HEK293 (cell line): ENCODE measurements around the gene PTPN18.
A peak's percentile ranks its signal among the peaks of the same experiment; 100 is the strongest.

Source experiments
- EGR2 ChIP-seq: fragments of 450-650 bp; formaldehyde crosslinking; IDR thresholded peaks from 2 replicates; pipeline ENCODE4 v1.5.1; 2016; ENCODE audit warnings: low read depth, missing biosample characterization, missing genetic modification characterization
- GLIS2 ChIP-seq: fragments of 450-650 bp; formaldehyde crosslinking; IDR thresholded peaks from 2 replicates; pipeline ENCODE4 v1.5.1; 2016; ENCODE audit warnings: missing biosample characterization, missing genetic modification characterization
- HOXD13 ChIP-seq: sonication (generic); formaldehyde crosslinking; IDR thresholded peaks from 2 replicates; pipeline ENCODE4 v1.8.0; 2022; ENCODE audit warnings: missing genetic modification reagents, borderline replicate concordance
- KLF1 ChIP-seq: fragments of 450-650 bp; formaldehyde crosslinking; IDR thresholded peaks from 2 replicates; pipeline ENCODE4 v1.5.1; 2016; ENCODE audit warnings: missing biosample characterization, missing genetic modification characterization
- KLF10 ChIP-seq: fragments of 450-650 bp; IDR thresholded peaks from 2 replicates; pipeline ENCODE4 v1.5.1; 2018; ENCODE audit warnings: missing biosample characterization, mild to moderate bottlenecking, missing genetic modification characterization
- MYNN ChIP-seq: fragments of 450-650 bp; formaldehyde crosslinking; IDR thresholded peaks from 2 replicates; pipeline ENCODE4 v1.5.1; 2016; ENCODE audit warnings: missing biosample characterization, missing genetic modification characterization, borderline replicate concordance
- MZF1 ChIP-seq: fragments of 450-650 bp; formaldehyde crosslinking; IDR thresholded peaks from 2 replicates; pipeline ENCODE4 v1.5.1; 2017; ENCODE audit warnings: missing biosample characterization, missing genetic modification characterization, borderline replicate concordance
- SALL2 ChIP-seq: fragments of 450-650 bp; formaldehyde crosslinking; IDR thresholded peaks from 2 replicates; pipeline ENCODE4 v1.5.0; 2017; ENCODE audit warnings: missing biosample characterization, mild to moderate bottlenecking, missing genetic modification characterization, borderline replicate concordance
- SCRT1 ChIP-seq: fragments of 450-650 bp; formaldehyde crosslinking; IDR thresholded peaks from 2 replicates; pipeline ENCODE4 v1.5.1; 2016; ENCODE audit warnings: missing biosample characterization, missing genetic modification characterization, borderline replicate concordance
- ZNF184 ChIP-seq: fragments of 450-650 bp; IDR thresholded peaks from 2 replicates; pipeline ENCODE4 v1.5.1; 2018; ENCODE audit warnings: missing biosample characterization, mild to moderate bottlenecking, missing genetic modification characterization
- ZNF221 ChIP-seq: fragments of 450-650 bp; formaldehyde crosslinking; IDR thresholded peaks from 2 replicates; pipeline ENCODE4 v1.5.1; 2017; ENCODE audit warnings: missing biosample characterization, missing genetic modification characterization, borderline replicate concordance
- ZNF302 ChIP-seq: fragments of 450-650 bp; formaldehyde crosslinking; IDR thresholded peaks from 2 replicates; pipeline ENCODE4 v1.5.1; 2016; ENCODE audit warnings: missing biosample characterization, missing genetic modification characterization, low read depth
- ZNF341 ChIP-seq: fragments of 450-650 bp; formaldehyde crosslinking; IDR thresholded peaks from 2 replicates; pipeline ENCODE4; 2016; ENCODE audit warnings: low read depth, missing biosample characterization, missing genetic modification characterization
- ZNF560 ChIP-seq: fragments of 450-650 bp; formaldehyde crosslinking; IDR thresholded peaks from 2 replicates; pipeline ENCODE4 v1.5.1; 2017; ENCODE audit warnings: missing biosample characterization, missing genetic modification characterization, borderline replicate concordance
- ZNF585B ChIP-seq: fragments of 450-650 bp; formaldehyde crosslinking; IDR thresholded peaks from 2 replicates; pipeline ENCODE4 v1.5.1; 2016; ENCODE audit warnings: missing biosample characterization, missing genetic modification characterization
- ZNF623 ChIP-seq: fragments of 450-650 bp; formaldehyde crosslinking; IDR thresholded peaks from 2 replicates; pipeline ENCODE4 v1.5.1; 2016; ENCODE audit warnings: missing biosample characterization, missing genetic modification characterization
- ZNF629 ChIP-seq: fragments of 450-650 bp; formaldehyde crosslinking; IDR thresholded peaks from 2 replicates; pipeline ENCODE4 v1.5.1; 2017; ENCODE audit warnings: missing biosample characterization, missing genetic modification characterization
- ZNF664 ChIP-seq: fragments of 450-650 bp; formaldehyde crosslinking; IDR thresholded peaks from 2 replicates; pipeline ENCODE4 v1.5.1; 2016; ENCODE audit warnings: missing biosample characterization, missing genetic modification characterization
- ZNF670 ChIP-seq: fragments of 450-650 bp; formaldehyde crosslinking; IDR thresholded peaks from 2 replicates; pipeline ENCODE4 v1.5.1; 2016; ENCODE audit warnings: missing biosample characterization, missing genetic modification characterization, low read depth
- ZNF776 ChIP-seq: fragments of 450-650 bp; formaldehyde crosslinking; IDR thresholded peaks from 2 replicates; pipeline ENCODE4 v1.5.0; 2017; ENCODE audit warnings: missing biosample characterization, missing genetic modification characterization, borderline replicate concordance
- ZNF785 ChIP-seq: fragments of 450-650 bp; formaldehyde crosslinking; IDR thresholded peaks from 2 replicates; pipeline ENCODE4 v1.5.1; 2016; ENCODE audit warnings: missing biosample characterization, missing genetic modification characterization
- ZNF830 ChIP-seq: fragments of 450-650 bp; IDR thresholded peaks from 2 replicates; pipeline ENCODE4 v1.5.0; 2018; ENCODE audit warnings: missing biosample characterization, missing genetic modification characterization, low read depth, mild to moderate bottlenecking, moderate library complexity
- TF ChIP-seq, protein P1 (sequence below): fragments of 450-650 bp; formaldehyde crosslinking; IDR thresholded peaks from 2 replicates; pipeline ENCODE4 v1.5.1; 2016; ENCODE audit warnings: missing biosample characterization, missing genetic modification characterization
- TF ChIP-seq, protein P2 (sequence below): fragments of 450-650 bp; formaldehyde crosslinking; optimal IDR thresholded peaks from 2 replicates; pipeline ENCODE3; 2016; ENCODE audit warnings: missing biosample characterization, mild to moderate bottlenecking, missing genetic modification characterization
- TF ChIP-seq, protein P3 (sequence below): fragments of 450-650 bp; formaldehyde crosslinking; IDR thresholded peaks from 2 replicates; pipeline ENCODE4 v1.5.1; 2016; ENCODE audit warnings: missing biosample characterization, missing genetic modification characterization, low read depth
- TF ChIP-seq, protein P4 (sequence below): fragments of 450-650 bp; formaldehyde crosslinking; IDR thresholded peaks from 2 replicates; pipeline ENCODE4 v1.5.1; 2016; ENCODE audit warnings: missing biosample characterization, missing genetic modification characterization
- TF ChIP-seq, protein P5 (sequence below): fragments of 450-650 bp; formaldehyde crosslinking; IDR thresholded peaks from 2 replicates; pipeline ENCODE4 v1.5.1; 2017; ENCODE audit warnings: missing biosample characterization, mild to moderate bottlenecking, missing genetic modification characterization, moderate library complexity
- TF ChIP-seq, protein P6 (sequence below): sonication (generic); formaldehyde crosslinking; IDR thresholded peaks from 2 replicates; pipeline ENCODE4 v1.8.1; 2022; ENCODE audit warnings: mild to moderate bottlenecking, moderate library complexity, missing genetic modification reagents

The PTPN18 gene

DNA sequence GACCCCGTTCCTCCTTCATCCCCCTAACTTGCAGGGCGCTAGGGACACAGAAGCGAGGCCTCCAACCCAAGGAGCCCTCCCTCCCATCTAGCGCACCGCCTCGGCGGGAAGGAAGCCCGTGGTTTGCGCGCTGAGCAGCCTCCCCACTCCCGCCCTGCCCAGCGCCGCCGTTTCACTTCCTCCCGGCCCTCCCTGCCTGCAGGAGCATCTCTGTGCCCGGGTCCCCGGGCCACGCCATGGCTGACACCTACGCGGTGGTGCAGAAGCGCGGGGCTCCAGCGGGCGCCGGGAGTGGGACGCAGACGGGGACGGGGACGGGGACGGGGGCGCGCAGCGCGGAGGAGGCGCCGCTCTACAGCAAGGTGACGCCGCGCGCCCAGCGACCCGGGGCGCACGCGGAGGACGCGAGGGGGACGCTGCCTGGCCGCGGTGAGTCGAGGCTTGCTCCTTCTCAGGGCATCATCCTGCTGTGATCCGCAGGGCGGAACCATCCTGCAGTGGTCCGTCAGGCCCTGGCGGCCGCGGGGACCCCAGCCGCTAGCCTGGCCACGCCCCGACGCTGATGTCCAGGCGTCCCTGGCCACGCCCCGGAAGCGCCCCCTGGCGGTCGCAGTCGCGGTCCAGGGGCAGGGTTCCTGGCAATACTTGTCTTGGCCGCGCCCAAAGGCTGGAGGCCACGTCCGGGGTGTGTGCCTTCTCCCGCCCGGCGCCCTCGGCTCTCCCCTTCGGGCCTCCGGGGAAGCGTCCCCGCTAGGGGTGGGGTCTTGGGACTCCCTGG, 16.4 kb downstream of the PTPN18 start (continued):
- TF ChIP-seq, protein P1, sequence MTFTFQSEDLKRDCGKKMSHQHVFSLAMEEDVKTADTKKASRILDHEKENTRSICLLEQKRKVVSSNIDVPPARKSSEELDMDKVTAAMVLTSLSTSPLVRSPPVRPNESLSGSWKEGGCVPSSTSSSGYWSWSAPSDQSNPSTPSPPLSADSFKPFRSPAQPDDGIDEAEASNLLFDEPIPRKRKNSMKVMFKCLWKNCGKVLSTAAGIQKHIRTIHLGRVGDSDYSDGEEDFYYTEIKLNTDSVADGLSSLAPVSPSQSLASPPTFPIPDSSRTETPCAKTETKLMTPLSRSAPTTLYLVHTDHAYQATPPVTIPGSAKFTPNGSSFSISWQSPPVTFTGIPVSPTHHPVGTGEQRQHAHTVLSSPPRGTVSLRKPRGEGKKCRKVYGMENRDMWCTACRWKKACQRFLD (tag by site-specific recombination): no peak
- TF ChIP-seq, protein P2, sequence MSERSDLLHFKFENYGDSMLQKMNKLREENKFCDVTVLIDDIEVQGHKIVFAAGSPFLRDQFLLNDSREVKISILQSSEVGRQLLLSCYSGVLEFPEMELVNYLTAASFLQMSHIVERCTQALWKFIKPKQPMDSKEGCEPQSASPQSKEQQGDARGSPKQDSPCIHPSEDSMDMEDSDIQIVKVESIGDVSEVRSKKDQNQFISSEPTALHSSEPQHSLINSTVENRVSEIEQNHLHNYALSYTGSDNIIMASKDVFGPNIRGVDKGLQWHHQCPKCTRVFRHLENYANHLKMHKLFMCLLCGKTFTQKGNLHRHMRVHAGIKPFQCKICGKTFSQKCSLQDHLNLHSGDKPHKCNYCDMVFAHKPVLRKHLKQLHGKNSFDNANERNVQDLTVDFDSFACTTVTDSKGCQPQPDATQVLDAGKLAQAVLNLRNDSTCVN (tag by site-specific recombination): peak; percentile 90
- TF ChIP-seq ZNF184 (no peak), KLF1 (tag by site-specific recombination) (peak; percentile 87), HOXD13 (CRISPR knock-in tag) (no peak), EGR2 (tag by site-specific recombination) (peak; percentile 53; the same call in 1 of the 2 replicates), ZNF585B (no peak), SALL2 (tag by site-specific recombination) (no peak), ZNF629 (peak; percentile 36; the same call in 1 of the 2 replicates), GLIS2 (tag by site-specific recombination) (peak; percentile 94), ZNF221 (tag by site-specific recombination) (no peak), ZNF664 (no peak), ZNF670 (tag by site-specific recombination) (no peak), ZNF830 (tag by site-specific recombination) (no peak), SCRT1 (no peak), KLF10 (tag by site-specific recombination) (peak; percentile 49; the same call in 1 of the 2 replicates), ZNF785 (no peak), MYNN (tag by site-specific recombination) (no peak), ZNF623 (no peak), ZNF341 (tag by site-specific recombination) (peak; percentile 53), MZF1 (tag by site-specific recombination) (no peak), ZNF560 (tag by site-specific recombination) (no peak), ZNF302 (tag by site-specific recombination) (no peak), ZNF776 (tag by site-specific recombination) (no peak)
- TF ChIP-seq, protein P3, sequence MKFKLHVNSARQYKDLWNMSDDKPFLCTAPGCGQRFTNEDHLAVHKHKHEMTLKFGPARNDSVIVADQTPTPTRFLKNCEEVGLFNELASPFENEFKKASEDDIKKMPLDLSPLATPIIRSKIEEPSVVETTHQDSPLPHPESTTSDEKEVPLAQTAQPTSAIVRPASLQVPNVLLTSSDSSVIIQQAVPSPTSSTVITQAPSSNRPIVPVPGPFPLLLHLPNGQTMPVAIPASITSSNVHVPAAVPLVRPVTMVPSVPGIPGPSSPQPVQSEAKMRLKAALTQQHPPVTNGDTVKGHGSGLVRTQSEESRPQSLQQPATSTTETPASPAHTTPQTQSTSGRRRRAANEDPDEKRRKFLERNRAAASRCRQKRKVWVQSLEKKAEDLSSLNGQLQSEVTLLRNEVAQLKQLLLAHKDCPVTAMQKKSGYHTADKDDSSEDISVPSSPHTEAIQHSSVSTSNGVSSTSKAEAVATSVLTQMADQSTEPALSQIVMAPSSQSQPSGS: no peak
- TF ChIP-seq, protein P4, sequence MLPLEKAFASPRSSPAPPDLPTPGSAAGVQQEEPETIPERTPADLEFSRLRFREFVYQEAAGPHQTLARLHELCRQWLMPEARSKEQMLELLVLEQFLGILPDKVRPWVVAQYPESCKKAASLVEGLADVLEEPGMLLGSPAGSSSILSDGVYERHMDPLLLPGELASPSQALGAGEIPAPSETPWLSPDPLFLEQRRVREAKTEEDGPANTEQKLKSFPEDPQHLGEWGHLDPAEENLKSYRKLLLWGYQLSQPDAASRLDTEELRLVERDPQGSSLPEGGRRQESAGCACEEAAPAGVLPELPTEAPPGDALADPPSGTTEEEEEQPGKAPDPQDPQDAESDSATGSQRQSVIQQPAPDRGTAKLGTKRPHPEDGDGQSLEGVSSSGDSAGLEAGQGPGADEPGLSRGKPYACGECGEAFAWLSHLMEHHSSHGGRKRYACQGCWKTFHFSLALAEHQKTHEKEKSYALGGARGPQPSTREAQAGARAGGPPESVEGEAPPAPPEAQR: no peak
- TF ChIP-seq, protein P5, sequence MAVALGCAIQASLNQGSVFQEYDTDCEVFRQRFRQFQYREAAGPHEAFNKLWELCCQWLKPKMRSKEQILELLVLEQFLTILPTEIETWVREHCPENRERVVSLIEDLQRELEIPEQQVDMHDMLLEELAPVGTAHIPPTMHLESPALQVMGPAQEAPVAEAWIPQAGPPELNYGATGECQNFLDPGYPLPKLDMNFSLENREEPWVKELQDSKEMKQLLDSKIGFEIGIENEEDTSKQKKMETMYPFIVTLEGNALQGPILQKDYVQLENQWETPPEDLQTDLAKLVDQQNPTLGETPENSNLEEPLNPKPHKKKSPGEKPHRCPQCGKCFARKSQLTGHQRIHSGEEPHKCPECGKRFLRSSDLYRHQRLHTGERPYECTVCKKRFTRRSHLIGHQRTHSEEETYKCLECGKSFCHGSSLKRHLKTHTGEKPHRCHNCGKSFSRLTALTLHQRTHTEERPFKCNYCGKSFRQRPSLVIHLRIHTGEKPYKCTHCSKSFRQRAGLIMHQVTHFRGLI (tag by site-specific recombination): no peak
- TF ChIP-seq, protein P6, sequence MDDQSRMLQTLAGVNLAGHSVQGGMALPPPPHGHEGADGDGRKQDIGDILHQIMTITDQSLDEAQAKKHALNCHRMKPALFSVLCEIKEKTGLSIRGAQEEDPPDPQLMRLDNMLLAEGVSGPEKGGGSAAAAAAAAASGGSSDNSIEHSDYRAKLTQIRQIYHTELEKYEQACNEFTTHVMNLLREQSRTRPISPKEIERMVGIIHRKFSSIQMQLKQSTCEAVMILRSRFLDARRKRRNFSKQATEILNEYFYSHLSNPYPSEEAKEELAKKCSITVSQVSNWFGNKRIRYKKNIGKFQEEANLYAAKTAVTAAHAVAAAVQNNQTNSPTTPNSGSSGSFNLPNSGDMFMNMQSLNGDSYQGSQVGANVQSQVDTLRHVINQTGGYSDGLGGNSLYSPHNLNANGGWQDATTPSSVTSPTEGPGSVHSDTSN (CRISPR knock-in tag): peak; percentile 92
